ENCODE results near the gene OPTN.

DNA sequence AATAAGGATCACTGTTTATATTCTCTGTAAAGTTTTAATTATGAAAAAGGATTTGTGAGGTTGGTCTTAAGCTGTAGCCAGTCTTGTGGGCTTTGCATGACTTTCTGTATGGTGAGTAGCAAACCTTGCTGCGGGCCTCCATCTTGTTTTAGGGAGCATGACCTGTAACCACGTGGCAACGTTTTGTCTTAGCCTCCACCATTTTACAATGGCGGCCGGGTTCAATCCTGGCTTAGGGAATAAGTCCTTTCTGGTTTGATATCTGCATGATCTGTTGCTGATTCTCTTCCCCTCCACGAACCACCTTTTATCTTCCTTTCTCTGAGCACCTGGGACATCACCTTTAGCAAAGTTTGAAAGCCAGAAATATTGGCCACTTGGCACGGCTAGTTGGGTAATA, 32.5 kb upstream of the OPTN start:
- TF ChIP-seq POLR2AphosphoS5 (IDR thresholded peaks at IDR 0.05) (no peak), POLR2A (IDR thresholded peaks at IDR 0.05) (no peak), EP300 (IDR thresholded peaks at IDR 0.05) (no peak)
- TF ChIP-seq, protein P1, sequence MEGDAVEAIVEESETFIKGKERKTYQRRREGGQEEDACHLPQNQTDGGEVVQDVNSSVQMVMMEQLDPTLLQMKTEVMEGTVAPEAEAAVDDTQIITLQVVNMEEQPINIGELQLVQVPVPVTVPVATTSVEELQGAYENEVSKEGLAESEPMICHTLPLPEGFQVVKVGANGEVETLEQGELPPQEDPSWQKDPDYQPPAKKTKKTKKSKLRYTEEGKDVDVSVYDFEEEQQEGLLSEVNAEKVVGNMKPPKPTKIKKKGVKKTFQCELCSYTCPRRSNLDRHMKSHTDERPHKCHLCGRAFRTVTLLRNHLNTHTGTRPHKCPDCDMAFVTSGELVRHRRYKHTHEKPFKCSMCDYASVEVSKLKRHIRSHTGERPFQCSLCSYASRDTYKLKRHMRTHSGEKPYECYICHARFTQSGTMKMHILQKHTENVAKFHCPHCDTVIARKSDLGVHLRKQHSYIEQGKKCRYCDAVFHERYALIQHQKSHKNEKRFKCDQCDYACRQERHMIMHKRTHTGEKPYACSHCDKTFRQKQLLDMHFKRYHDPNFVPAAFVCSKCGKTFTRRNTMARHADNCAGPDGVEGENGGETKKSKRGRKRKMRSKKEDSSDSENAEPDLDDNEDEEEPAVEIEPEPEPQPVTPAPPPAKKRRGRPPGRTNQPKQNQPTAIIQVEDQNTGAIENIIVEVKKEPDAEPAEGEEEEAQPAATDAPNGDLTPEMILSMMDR (IDR thresholded peaks at IDR 0.05) = no peak

All from stomach (tissue), 4 donors.